ENCODE data around the gene GPC5. TPM values are rescaled to one million over a fixed set of nuclear protein-coding genes. Genes with fewer than 3 reads are reported as not detected.

The GPC5 gene
- total and polyA plus RNA-seq, 7 donors = 0.23 TPM; not detected in 6

GRCh38 chr13:91955546-91956355, 557.3 kb downstream of the GPC5 start:
- no peak for TF ChIP-seq CTCF (IDR thresholded peaks at IDR 0.05)
- H3K4me3 ChIP-seq = no peak overlapping the region
- intact Hi-C loops (cut with DNase I) = no loop called here
- H3K36me3 ChIP-seq (ENCODE audit: insufficient read depth in 1 of 2, low read depth in 1 of 2) = no peaks in the 10 kb centered on the region
- H3K9me3 ChIP-seq = no peaks in the 10 kb centered on the region
- no peak overlapping the region for H3K27ac ChIP-seq
- ATAC-seq (no peak), DNase-seq (no peak)
- WGBS, 3 donors = 67 to 76% (median 73%) methylated on average over 1 of the region's 1 CpG
- no peaks in the 10 kb centered on the region for H3K4me1 ChIP-seq
- H3K27me3 ChIP-seq (ENCODE audit: insufficient read depth in 3 of 3, low read length in 2 of 3) = no peaks in the 10 kb centered on the region

- ATAC-seq (no peak), DNase-seq (no peak)
- Histone ChIP-seq H3K36me3 (ENCODE audit: insufficient read depth in 1 of 2, low read depth in 1 of 2) (no peaks in the 10 kb centered on the region), H3K27me3 (ENCODE audit: insufficient read depth in 3 of 3, low read length in 2 of 3) (no peaks in the 10 kb centered on the region), H3K4me1 (no peaks in the 10 kb centered on the region), H3K4me3 (no peak overlapping the region), H3K27ac (no peak overlapping the region), H3K9me3 (no peaks in the 10 kb centered on the region)
- intact Hi-C loops (cut with DNase I) = no loop called here
- TF ChIP-seq CTCF (IDR thresholded peaks at IDR 0.05) = no peak
- 53 to 55% (median 55%) methylated on average over 1 of the region's 1 CpG for WGBS, 3 donors
These were observed 562.5 kb downstream of the GPC5 start for GRCh38 chr13:91960947-91961346.

- Histone ChIP-seq H3K36me3 (ENCODE audit: insufficient read depth in 1 of 2, low read depth in 1 of 2) (no peaks in the 10 kb centered on the region), H3K27me3 (ENCODE audit: insufficient read depth in 3 of 3, low read length in 2 of 3) (no peaks in the 10 kb centered on the region), H3K27ac (no peak overlapping the region), H3K9me3 (no peaks in the 10 kb centered on the region), H3K4me3 (no peak overlapping the region), H3K4me1 (no peaks in the 10 kb centered on the region)
- intact Hi-C loops (cut with DNase I) = no loop called here
- no peak for DNase-seq
- no peak for TF ChIP-seq CTCF (IDR thresholded peaks at IDR 0.05)
- no peak for ATAC-seq
These were observed 564.5 kb downstream of the GPC5 start for GRCh38 chr13:91962946-91963345.

GRCh38 chr13:91965511-91965910, 567.1 kb downstream of the GPC5 start:
- intact Hi-C loops (cut with DNase I) = no loop called here
- no peak for TF ChIP-seq CTCF (IDR thresholded peaks at IDR 0.05)
- no peak for ATAC-seq
- Histone ChIP-seq H3K9me3 (peaks cover 3% of the 10 kb centered on the region), H3K4me3 (no peak overlapping the region), H3K4me1 (no peaks in the 10 kb centered on the region), H3K36me3 (ENCODE audit: insufficient read depth in 1 of 2, low read depth in 1 of 2) (no peaks in the 10 kb centered on the region), H3K27me3 (ENCODE audit: insufficient read depth in 3 of 3, low read length in 2 of 3) (no peaks in the 10 kb centered on the region), H3K27ac (no peak overlapping the region)
- no peak for DNase-seq
- WGBS, 3 donors = 64 to 74% (median 69%) methylated on average over 2 of the region's 2 CpGs

GRCh38 chr13:91978571-91978970, 580.1 kb downstream of the GPC5 start:
- intact Hi-C loops (cut with DNase I) = no loop called here
- DNase-seq (no peak), ATAC-seq (no peak)
- Histone ChIP-seq H3K27ac (no peak overlapping the region), H3K4me3 (no peak overlapping the region), H3K36me3 (ENCODE audit: insufficient read depth in 1 of 2, low read depth in 1 of 2) (no peaks in the 10 kb centered on the region), H3K4me1 (no peaks in the 10 kb centered on the region), H3K9me3 (no peaks in the 10 kb centered on the region), H3K27me3 (ENCODE audit: insufficient read depth in 3 of 3, low read length in 2 of 3) (no peaks in the 10 kb centered on the region)
- no peak for TF ChIP-seq CTCF (IDR thresholded peaks at IDR 0.05)
